NB4 (cell line): ENCODE results near the gene ELOVL1.

ENCODE experiments used
- DNase-seq: peaks from one replicate; pipeline ENCODE4 v3.0.0; 2010; ENCODE audit warnings: low read depth
- H3K4me3 ChIP-seq: one replicate; pipeline ENCODE4 v1.5.1; 2011; ENCODE audit warnings: mild to moderate bottlenecking, low read depth, low read length, moderate library complexity
- CTCF ChIP-seq: IDR thresholded peaks from one replicate; pipeline ENCODE4 v1.5.1; 2012; ENCODE audit warnings: low read depth, low read length
- MAX ChIP-seq: IDR thresholded peaks from 2 replicates; pipeline ENCODE4 v1.6.1; 2011; ENCODE audit warnings: low read depth, low read length
- MYC ChIP-seq: IDR thresholded peaks from 2 replicates; pipeline ENCODE4 v1.6.1; 2011; ENCODE audit warnings: low read depth, low read length
- POLR2A ChIP-seq: IDR thresholded peaks from 2 replicates; pipeline ENCODE4 v1.6.1; 2011; ENCODE audit warnings: mild to moderate bottlenecking; ENCODE audit not compliant: insufficient read length; ENCODE audit errors: extremely low read depth

ELOVL1 gene

GRCh38 chr1:43318831-43319230 is 49.0 kb downstream of the ELOVL1 start:
- no peak for DNase-seq
- no peak for TF ChIP-seq MYC
- no peak for TF ChIP-seq MAX
- no peak for TF ChIP-seq CTCF
- TF ChIP-seq POLR2A: no peak
- H3K4me3 ChIP-seq: no peak overlapping the region

GRCh38 chr1:43317817-43318471 is 49.9 kb downstream of the ELOVL1 start:
- DNase-seq: no peak
- TF ChIP-seq POLR2A: no peak
- no peak for TF ChIP-seq MAX
- no peak for TF ChIP-seq MYC
- no peak for TF ChIP-seq CTCF
- no peak overlapping the region for H3K4me3 ChIP-seq

- DNase-seq: no peak
- no peak overlapping the region for H3K4me3 ChIP-seq
- TF ChIP-seq MAX (no peak), CTCF (no peak), MYC (no peak), POLR2A (no peak)
Observed at GRCh38 chr1:43316738-43317520, 50.9 kb downstream of the ELOVL1 start.

GRCh38 chr1:43315963-43316737 is 51.7 kb downstream of the ELOVL1 start:
- TF ChIP-seq MYC (no peak), MAX (no peak), POLR2A (no peak), CTCF (no peak)
- no peak overlapping the region for H3K4me3 ChIP-seq
- DNase-seq: no peak

- no peak for TF ChIP-seq MAX
- no peak for TF ChIP-seq POLR2A
- no peak for TF ChIP-seq MYC
- TF ChIP-seq CTCF: no peak
- no peak for DNase-seq
- H3K4me3 ChIP-seq: no peak overlapping the region
Observed at GRCh38 chr1:43315481-43315880, 52.3 kb downstream of the ELOVL1 start.
